Right ventricle myocardium inferior (tissue), 1 donor: ENCODE results near the gene TTC9B. TPM values are rescaled to one million over a fixed set of nuclear protein-coding genes. Genes with fewer than 3 reads are reported as not detected.
"Not testable (repeated sequence)": the region's sequence is repeated elsewhere in the genome, so short reads cannot be mapped to it uniquely, and the experiment has no call there.

Experiments used
- ATAC-seq: fragments of 200-7000 bp; cut with Tn5 transposase; one replicate; pipeline ENCODE4 v1.9.1; 2020; ENCODE audit warnings: mild to moderate bottlenecking, moderate library complexity
- DNase-seq: peaks from one replicate; pipeline ENCODE4 v3.0.0; 2021; ENCODE audit errors: missing footprints
- intact Hi-C: fragments of 100-400 bp; cut with DNase I; formaldehyde crosslinking; loops from one replicate; pipeline ENCODE4 v1.11.0; 2022
- total RNA-seq: library from RNA; stranded (reverse); fragmentation: NEBNext Ultra II Directional; extraction: Animal tissue kit (Norgen Biotek cat#: 25700); gene quantifications from one replicate; pipeline ENCODE4 v1.2.1, GENCODE V29; 2021
- donor health status: DM: no; HTN: yes; CAD: no; lungs with severe emphysema.

Gene TTC9B
- total RNA-seq, 1 donor from 2014 or later, result not detected

DNA sequence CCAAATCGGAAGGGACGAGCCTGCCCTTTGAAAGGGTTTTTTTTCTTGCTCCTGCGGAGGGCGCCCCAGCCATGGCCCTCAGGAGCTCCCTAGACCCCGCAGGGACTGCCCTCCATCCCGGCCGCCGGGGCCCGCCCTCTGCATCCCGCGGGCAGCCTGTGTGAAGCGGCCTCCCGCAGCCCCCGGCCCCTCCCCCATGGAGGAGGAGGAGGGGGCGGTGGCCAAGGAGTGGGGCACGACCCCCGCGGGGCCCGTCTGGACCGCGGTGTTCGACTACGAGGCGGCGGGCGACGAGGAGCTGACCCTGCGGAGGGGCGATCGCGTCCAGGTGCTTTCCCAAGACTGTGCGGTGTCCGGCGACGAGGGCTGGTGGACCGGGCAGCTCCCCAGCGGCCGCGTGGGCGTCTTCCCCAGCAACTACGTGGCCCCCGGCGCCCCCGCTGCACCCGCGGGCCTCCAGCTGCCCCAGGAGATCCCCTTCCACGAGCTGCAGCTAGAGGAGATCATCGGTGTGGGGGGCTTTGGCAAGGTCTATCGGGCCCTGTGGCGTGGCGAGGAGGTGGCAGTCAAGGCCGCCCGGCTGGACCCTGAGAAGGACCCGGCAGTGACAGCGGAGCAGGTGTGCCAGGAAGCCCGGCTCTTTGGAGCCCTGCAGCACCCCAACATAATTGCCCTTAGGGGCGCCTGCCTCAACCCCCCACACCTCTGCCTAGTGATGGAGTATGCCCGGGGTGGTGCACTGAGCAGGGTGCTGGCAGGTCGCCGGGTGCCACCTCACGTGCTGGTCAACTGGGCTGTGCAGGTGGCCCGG lies 26.1 kb downstream of the TTC9B start:
- ATAC-seq, result no peak
- intact Hi-C loops, result loop anchor here (5.0 kb wide), 1 partner anchor 90 kb away; no protein-coding TSS in a partner anchor

DNA sequence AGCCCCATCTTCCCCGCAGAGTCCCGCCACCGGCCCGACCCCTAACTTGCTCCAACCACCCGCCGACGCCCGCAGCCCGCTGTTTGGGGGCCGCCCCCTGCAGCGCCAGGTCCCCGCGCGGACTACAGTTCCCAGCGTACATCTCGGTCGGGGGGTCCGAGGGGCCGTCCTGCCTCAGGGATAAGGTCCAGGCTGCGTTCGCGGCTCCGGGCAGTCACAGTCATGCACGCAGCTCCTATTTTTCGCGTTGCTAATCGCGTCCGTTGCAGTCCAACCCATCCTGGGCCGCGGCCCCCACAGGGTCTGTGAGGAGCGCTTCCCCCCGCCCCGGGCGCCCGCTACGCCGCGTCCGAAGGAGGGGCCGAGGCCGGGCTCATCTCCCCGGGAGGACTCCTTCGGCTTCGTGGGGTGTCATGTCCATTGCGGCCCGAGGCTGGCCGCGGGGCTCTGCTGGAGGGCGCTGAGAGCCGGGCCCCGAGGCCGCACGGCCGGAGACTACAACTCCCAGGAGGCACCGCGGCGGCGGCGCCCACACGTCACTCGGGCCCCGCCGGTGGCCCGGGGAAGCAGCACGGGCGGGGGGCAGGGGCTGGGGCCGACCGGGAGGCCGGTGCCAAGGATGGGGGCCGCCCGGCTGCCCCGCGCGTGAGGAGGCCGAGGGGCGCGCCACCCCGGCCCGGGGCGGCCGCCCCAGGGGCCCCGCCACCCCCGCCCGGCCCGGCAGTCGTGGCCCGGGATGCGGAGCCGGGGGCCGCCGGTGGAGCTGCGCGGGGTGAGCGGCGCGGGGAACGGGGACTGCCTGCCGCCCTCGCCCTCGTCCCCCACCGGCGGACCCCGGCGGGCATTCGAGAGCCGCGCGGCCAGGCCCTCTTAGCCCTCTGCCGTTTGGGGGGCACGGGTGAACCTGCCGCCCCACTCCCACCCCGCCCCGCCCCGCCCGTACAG lies 27.0 kb downstream of the TTC9B start, which contains the start of gene MAP3K10:
Gene MAP3K10, plus strand, starts transcription at position 536 of the 945 bp plus-strand sequence. CDS start 606 bp downstream, outside the sequence.
- intact Hi-C loops, result loop anchor here (5.0 kb wide), 1 partner anchor 91 kb away; no protein-coding TSS in a partner anchor
- DNase-seq (peak; percentile 89), ATAC-seq (peak; percentile 95)

More for the DNA sequence above, 26.1 kb downstream of the TTC9B start:
- DNase-seq, result no peak

DNA sequence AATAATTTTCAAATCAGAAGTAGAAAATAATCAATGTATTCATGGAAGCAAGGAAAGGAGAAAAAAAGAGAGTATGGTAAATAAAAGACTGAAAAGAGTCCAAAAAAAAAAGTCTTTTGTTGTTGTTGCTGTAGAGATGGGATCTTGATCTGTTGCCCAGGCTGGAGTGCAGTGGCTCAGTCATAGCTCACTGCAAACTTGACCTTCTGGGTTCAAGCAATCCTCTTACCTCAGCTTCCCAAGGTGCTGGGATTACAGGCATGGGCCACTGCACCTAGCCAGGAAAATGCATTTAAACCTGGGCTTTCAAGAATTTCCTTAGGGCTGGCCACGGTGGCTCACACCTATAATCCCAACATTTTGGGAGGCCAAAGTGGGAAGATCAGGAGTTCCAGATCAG lies 33.9 kb downstream of the TTC9B start:
- no peak for ATAC-seq
- DNase-seq, result no peak
- intact Hi-C loops, result no loop called here

DNA sequence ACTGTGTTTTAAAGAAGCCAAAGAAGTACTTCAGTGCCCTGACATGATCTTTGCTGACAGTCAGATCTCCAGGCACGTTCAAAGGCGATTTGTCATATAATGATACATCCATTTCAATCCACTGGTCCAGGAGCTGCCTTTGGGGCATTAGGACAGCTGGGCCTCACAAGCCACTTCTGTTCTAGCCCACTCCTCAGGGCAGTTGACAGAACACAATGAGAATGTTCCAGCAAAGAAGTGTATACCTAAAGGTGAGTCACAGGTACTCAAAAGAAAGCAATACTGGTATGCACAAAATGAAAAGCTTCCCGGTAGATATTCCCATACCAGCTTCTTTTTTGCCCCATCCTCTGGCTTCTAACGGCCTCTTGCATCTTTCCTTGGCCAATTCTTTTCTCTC lies 39.4 kb downstream of the TTC9B start:
- no peak for DNase-seq
- intact Hi-C loops, result no loop called here

DNA sequence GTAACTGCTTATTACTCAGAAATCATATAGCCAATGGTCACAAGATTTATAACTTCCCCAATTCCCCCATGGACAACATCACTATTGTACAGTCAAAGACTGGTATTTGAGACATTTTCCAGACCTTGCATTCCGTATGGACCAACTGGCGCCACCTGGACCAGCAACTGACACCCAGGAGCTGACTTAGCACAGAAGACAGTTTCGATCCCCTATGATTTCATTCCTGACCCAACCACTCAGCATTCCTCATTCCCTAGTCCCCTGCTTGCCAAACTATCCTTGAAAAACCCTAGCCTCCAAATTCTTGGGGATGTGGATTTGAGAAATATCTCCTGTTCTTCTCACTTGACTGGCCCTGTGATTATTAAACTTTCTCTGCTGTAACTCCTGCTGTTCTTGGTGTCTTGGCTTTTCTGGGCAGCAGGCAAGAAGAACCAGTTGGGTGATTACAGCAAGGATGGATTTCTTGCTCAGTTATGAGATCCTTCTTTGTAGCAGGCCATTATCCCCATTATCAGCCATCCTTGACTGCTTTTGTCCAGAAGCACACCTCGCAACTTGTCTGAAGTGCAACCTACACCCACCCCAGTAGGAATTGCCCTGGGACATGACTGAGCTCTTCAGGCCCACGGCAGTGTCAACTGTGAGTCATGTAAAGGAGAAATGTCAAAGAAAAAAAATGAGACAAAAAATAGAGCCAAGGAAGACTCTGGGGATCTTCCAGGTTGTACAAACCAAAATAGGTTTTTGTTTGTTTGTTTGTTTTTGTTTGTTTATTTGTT lies 40.7 kb downstream of the TTC9B start:
- no peak for ATAC-seq
- DNase-seq, result no peak
- intact Hi-C loops, result no loop called here

More for the DNA sequence above, 39.4 kb downstream of the TTC9B start:
- no peak for ATAC-seq

DNA sequence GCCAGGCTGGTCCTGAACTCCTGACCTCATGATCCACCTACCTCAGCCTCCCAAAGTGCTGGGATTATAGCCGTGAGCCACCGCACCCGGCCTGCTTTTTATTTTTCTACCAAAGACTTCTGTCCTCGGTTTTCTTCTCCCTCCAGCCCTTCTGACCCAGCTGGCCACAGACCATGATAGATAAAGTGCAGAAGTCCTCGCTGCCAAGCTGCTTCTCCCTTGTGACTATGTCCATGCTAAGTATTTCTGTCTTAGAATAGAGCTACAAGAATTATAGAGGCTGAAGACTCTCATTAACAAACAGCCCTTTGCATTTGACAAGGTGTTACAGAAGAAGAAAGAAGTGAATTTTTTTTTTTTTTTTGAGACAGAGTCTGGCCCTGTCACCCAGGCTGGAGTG lies 42.4 kb downstream of the TTC9B start:
- ATAC-seq (peak; percentile 62), DNase-seq (no peak)
- intact Hi-C loops, result no loop called here

DNA sequence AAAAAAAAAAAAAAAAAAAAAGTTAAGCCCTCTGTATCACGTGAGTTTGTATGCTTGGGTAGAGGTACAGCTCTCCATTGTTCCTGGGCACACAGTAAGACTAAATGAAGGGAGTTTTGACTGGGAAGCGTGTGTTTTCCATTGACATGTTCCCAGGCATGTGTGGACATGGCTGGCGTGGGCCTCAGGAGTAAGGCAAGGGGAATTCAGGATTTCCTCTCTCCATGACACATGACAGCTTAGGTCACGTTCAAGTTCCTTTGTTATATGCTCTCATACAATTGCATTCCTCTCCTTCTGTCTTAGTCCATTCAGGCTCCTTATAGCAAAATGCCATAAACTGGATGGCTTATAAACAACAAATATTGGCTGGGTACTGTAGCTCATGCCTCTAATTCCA lies 44.1 kb downstream of the TTC9B start:
- DNase-seq (no peak), ATAC-seq (no peak)
- intact Hi-C loops, result no loop called here

DNA sequence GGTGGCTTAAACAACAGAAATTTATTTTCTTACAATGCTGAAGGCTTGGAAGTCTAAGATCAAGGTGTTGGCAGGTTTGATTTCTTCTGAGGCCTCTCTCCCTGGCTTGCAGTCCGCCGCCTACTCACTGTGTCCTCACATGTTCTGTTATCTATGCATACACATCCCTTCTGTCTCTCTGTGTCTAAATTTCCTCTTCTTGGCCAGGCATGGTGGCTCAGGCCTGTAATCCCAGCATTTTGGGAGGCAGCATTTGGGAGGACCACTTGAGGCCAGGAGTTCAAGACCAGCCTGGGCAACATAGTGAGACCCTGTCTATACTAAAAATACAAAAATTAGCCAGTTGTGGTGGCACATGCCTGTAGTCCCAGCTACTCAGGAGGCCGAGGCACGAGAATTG lies 46.9 kb downstream of the TTC9B start:
- intact Hi-C loops, ATAC-seq, DNase-seq: not testable (repeated sequence)

DNA sequence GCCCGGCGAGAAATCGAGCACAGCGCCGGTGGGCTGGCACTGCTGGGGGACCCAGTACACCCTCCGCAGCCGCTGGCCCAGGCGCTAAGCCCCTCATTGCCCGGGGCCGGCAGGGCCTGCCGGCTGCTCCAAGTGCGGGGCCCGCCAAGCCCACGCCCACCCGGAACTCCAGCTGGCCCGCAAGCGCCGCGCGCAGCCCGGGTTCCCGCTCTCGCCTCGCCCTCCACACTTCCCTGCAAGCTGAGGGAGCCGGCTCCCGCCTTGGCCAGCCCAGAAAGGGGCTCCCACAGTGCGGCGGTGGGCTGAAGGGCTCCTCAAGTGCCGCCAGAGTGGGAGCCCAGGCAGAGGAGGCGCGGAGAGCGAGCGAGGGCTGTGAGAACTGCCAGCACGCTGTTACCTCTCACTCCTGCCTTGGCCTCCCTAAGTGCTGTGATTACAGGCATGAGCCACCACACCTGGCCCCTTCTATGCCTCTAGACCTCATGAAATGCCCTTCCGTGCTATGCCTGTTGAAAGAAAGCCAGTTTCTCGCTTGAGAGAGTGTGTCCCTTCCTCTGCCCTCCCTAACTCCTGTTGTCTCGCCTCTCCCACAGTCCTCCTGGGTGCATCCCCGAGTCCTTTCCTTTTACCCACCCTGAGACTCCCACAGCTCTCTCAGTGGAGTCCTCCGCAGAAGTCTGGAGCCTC lies 47.7 kb downstream of the TTC9B start:
- intact Hi-C loops, DNase-seq: not testable (repeated sequence)

DNA sequence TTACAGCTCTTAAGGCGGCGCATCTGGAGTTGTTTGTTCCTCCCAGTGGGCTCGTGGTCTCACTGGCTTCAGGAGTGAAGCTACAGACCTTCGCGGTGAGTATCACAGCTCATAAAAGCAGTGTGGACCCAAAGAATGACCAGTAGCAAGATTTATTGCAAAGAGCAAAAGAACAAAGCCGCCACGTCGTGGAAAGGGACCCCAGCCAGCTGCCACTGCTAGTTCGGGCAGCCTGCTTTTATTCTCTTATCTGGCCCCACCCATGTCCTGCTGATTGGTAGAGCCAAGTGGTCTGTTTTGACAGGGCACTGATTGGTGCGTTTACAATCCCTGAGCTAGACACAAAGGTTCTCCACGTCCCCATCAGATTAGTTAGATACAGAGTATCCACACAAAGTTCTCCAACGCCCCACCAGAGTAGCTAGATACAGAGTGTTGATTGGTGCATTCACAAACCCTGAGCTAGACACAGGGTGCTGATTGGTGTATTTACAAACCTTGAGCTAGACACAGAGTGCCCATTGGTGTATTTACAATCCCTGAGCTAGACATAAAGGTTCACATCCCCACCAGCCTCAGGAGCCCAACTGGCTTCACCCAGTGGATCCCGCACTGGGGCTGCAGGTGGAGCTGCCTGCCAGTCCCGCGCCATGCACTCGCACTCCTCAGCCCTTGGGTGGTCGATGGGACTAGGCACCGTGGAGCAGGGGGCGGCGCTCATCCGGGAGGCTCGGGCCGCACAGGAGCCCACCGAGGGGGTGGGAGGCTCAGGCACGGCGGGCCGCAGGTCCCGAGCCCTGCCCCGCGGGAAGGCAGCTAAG lies 48.5 kb downstream of the TTC9B start:
- ATAC-seq, DNase-seq, intact Hi-C loops: not testable (repeated sequence)

More for the DNA sequence above, 47.7 kb downstream of the TTC9B start:
- not testable (repeated sequence) for ATAC-seq

Other genes with a start within 250 kb of the TTC9B start
- gene PSMC4, start 247.2 kb downstream of the TTC9B start, total RNA-seq, result 73.6 TPM
- 5.1 TPM for gene ZNF546, start 221.3 kb downstream of the TTC9B start, total RNA-seq
- 22.3 TPM for gene ZNF780B, start 162.2 kb downstream of the TTC9B start, total RNA-seq
- 8.1 TPM for gene ZNF780A, start 127.4 kb downstream of the TTC9B start, total RNA-seq
- 22.7 TPM for gene MAP3K10, start 27.0 kb downstream of the TTC9B start, total RNA-seq
- gene CCNP, start 8.3 kb upstream of the TTC9B start, total RNA-seq, result not detected
- gene AKT2, start 67.0 kb upstream of the TTC9B start, total RNA-seq, result 114 TPM
- 222 TPM for gene C19orf47, start 130.0 kb upstream of the TTC9B start, total RNA-seq
- gene PLD3, start 130.3 kb upstream of the TTC9B start, total RNA-seq, result 169 TPM
- not detected for gene HIPK4, start 171.8 kb upstream of the TTC9B start, total RNA-seq
- 3.5 TPM for gene PRX, start 195.0 kb upstream of the TTC9B start, total RNA-seq
- gene SERTAD1, start 207.6 kb upstream of the TTC9B start, total RNA-seq, result 12.0 TPM
- gene SERTAD3, start 226.0 kb upstream of the TTC9B start, total RNA-seq, result 28.2 TPM
- 127 TPM for gene BLVRB, start 247.4 kb upstream of the TTC9B start, total RNA-seq
- gene SPTBN4, start 248.6 kb upstream of the TTC9B start, total RNA-seq, result 5.1 TPM